Cardiac fibroblast (primary cell): Measurements from ENCODE around the gene DDRGK1.
A peak's percentile ranks its signal among the peaks of the same experiment; 100 is the strongest.

ENCODE experiments used
- DNase-seq, 2 donors: peaks; one replicate each; pipeline versions ENCODE4 v3.0.0 to v3.0.0-alpha.2; 2010; ENCODE audit warnings: low read depth in 2 of 2
- H3K4me3 ChIP-seq, 2 donors: replicated peaks in 1 of 2; 1 replicate in 1 of 2; 2 replicates in 1 of 2; pipeline ENCODE4 v1.5.1; 2011; ENCODE audit warnings: low read depth in 2 of 2, low read length in 2 of 2, mild to moderate bottlenecking in 2 of 2, moderate library complexity in 1 of 2
- CTCF ChIP-seq: IDR thresholded peaks from one replicate; pipeline ENCODE4 v1.5.1; 2011; ENCODE audit warnings: low read depth, mild to moderate bottlenecking, low read length, inconsistent platforms

DDRGK1 gene

DNA sequence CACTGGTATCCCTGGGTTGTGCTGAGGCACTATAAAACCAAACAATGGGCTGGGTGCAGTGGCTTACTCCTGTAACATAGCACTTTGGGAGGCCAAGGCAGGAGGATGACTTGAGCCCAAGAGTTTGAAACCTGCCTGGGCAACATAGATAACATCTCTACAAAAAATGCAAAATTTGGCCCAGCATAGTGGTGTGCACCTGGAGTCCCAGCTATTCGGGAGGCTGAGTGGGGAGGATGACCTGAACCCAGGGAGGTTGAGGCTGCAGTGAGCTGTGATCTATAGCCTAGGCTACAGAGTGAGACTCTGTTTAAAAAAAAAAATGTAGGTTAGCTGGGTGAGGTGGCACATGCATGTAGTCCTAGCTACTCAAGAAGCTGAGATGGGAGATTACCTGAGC lies 42.2 kb upstream of the DDRGK1 start:
- DNase-seq = no peak
- TF ChIP-seq CTCF = no peak
- no peak overlapping the region for H3K4me3 ChIP-seq

DNA sequence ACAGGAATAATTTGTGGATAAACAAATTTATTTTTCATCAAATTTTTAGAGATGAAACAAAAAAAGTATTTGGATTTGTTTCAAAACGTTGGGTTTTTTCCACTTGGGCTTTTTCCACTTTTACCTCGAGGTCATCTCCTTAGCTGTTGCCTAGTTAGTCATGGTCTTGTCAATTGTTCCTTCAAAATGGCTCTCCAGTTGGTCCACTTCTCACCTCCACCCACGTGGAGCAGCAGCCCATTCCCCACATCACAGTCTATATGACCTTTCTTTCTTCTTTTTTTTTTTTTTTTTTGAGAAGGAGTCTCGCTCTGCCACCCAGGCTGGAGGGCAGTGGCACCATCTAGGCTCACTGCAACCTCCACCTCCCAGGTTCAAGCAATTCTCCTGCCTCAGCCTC lies 41.2 kb upstream of the DDRGK1 start:
- no peak for TF ChIP-seq CTCF
- no peak overlapping the region for H3K4me3 ChIP-seq
- no peak for DNase-seq

- DNase-seq = no peak
- no peak overlapping the region for H3K4me3 ChIP-seq
- TF ChIP-seq CTCF = no peak
Measured at GRCh38 chr20:3245156-3245555, 40.7 kb upstream of the DDRGK1 start.

DNA sequence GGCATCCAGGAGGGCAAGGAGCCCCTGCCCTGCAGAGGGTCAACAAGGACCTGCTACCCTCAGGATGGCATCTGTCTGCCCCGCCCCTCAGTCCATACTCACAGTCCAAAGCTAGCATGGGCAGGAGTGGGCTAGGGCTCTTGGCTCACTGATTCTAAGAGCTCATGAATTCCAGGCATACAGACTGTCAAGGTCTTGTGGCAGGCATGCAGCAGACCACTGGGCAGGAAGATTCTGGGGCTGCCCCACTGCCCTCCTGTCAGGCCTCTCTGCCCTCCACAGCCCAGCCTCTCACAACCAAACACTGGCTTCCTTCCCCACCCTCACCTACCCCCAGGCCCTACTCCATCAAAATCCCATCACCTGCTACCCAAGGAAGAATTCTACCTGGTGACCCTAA lies 40.1 kb upstream of the DDRGK1 start:
- no peak overlapping the region for H3K4me3 ChIP-seq
- no peak for DNase-seq
- no peak for TF ChIP-seq CTCF

- TF ChIP-seq CTCF = no peak
- H3K4me3 ChIP-seq = no peak overlapping the region
- peak in 1 of 2 donors; percentile 8 for DNase-seq
Measured at GRCh38 chr20:3243718-3244358, 39.4 kb upstream of the DDRGK1 start.

DNA sequence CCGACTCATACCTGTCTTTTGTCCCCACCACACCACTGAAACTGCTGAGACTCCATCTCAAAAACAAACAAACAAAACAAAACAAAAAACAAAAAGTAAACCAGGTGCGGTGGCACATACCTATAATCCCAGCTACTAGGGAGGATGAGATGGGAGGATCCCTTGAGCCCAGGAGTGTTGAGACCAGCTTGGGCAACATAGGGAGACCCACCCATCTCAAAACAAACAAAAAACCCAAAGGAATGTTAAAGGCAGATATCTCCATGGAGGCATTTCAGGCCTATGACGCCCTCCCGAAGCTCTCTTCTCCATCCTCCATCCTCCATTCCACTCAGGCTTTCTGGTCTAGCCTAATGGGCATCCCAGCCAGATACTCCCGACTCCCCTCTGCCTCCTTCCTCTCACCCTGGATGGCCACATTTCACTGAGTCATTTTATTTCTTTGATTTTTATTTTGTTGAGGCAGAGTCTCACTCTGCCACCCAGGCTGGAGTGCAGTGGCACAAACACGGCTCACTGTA lies 37.8 kb upstream of the DDRGK1 start:
- DNase-seq = no peak
- TF ChIP-seq CTCF = no peak
- no peak overlapping the region for H3K4me3 ChIP-seq
